GM21526 (cell line): ENCODE measurements around the gene VDR.

Experiments
- ATAC-seq: cut with Tn5 transposase; IDR thresholded peaks from one replicate; pipeline ENCODE4 v1.9.1; 2021; ENCODE audit warnings: moderate library complexity; ENCODE audit not compliant: unreplicated experiment, low FRiP score

The VDR gene

DNA sequence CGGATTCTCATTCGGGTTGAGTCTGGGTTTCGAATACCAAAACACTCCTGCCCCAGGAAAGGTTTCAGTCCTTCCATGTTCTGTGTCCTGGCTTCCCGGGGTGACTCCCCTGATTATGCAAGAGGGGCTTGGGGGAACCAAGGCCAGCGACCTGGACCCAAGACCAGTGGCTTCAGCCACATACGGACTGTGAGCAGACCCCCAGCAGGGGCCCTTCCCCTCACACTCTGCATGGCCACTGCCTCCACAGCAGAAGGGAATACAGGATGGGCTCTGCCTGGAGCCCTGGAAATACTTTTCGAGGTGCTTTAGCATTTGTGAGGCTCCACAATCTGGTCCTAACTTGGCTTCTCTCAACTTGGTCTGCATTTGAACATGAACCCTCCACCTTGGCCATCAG lies 104.2 kb downstream of the VDR start:
- ATAC-seq, result no peak

- ATAC-seq, result no peak
These were observed 105.3 kb downstream of the VDR start for GRCh38 chr12:47799357-47799955.

DNA sequence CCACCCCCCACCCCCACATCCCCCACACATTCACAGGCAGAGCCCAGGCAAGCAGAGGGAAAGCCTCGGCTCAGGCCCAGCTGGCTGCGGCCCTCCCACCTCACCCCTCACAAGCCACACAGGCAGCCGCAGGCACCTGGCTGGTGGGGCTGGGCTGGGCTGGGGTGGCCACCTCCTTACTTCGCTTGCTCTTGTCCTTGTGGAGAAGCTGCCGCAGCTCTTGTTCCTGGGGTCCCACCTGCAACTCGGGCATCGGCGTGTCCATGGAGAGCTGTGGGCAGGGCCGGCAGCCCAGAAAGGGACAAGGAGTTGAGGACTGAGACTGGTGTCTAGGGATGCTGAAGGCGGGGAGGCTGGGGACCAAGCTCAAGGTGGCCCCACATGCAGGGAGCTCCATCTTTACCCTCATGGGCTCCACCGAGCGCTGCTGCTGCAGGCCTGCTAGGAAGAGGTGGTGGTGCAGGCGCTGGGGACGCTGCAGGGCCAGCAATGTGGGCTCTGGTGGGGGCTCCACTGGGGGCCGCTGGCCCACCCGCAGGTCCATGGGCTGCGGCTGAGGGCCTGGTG lies 106.3 kb downstream of the VDR start:
- ATAC-seq, result no peak

- no peak for ATAC-seq
These were observed 107.4 kb downstream of the VDR start for GRCh38 chr12:47797441-47797840.

- ATAC-seq, result no peak
These were observed 108.9 kb downstream of the VDR start for GRCh38 chr12:47795814-47796411.

DNA sequence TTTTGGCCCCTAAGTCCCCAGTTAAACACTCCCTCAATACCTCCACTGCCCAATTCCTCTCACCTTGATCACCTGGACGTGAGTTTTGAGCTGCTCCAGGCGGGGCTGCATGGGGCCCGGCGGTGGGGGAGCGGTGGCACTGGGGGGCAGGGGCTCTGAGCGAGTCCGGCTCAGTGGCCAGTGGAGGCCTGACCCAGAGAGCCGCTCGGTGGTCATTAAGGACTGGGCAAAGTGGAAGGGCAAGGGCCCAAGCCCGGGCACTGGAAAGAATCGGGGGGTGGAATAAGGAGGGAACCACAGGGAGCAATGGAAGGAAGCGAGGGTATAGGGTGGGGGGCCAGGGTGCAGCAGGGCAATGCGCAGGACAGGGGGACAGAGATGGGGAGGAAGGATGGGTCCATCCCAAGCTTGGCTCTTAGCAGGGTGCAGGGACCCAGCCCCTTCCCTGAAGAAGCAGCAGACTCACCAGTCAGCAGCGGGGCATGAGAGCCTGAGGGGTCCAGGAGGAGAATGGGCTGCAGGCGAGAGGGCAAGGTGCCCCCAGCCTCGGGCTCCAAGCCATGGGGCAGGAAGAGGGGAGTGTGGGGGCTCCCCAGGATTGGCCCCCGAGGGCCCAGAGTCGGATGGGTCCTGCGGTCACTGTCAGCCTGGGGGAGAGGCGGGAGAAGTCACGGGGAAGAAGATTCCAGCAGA lies 109.5 kb downstream of the VDR start:
- no peak for ATAC-seq

- ATAC-seq, result no peak
These were observed 110.1 kb downstream of the VDR start for GRCh38 chr12:47794679-47795078.

GRCh38 chr12:47793015-47793681 lies 111.6 kb downstream of the VDR start:
- ATAC-seq, result no peak

GRCh38 chr12:47791874-47792273 lies 112.9 kb downstream of the VDR start:
- no peak for ATAC-seq
